H1 (cell line): ENCODE data around the gene SLC23A3. TPM values are rescaled to one million over a fixed set of nuclear protein-coding genes. Genes with fewer than 3 reads are reported as not detected.

Source experiments
- CTCF ChIA-PET: fragments of 300-600 bp; sonication (Branson Sonifier 250); formaldehyde crosslinking; loops from one replicate; lab custom pipeline; 2021; ENCODE audit not compliant: partially characterized antibody; lab: Charles Lee
- POLR2A ChIA-PET: fragments of 300-600 bp; sonication (Branson Sonifier 250); formaldehyde crosslinking; loops from one replicate; lab custom pipeline; 2021; ENCODE audit warnings: inconsistent platforms; ENCODE audit not compliant: partially characterized antibody; lab: Charles Lee
- DNase-seq, 2 experiments: peaks; one replicate each; pipeline versions ENCODE4 v3.0.0 to v3.0.0-alpha.2; 2010 to 2022; ENCODE audit warnings: low spot score in 2 of 2, low read depth in 1 of 2, mixed read lengths in 1 of 2
- FAIRE-seq: peaks from 2 replicates; lab custom pipeline; 2011; peaks lifted over from hg19 to GRCh38; lab: Jason Lieb, UNC
- H2AFZ ChIP-seq: 2 replicates; pipeline ENCODE4 v1.8.1; 2012; ENCODE audit warnings: low read length, inconsistent platforms
- H2AK5ac ChIP-seq: 2 replicates; pipeline ENCODE4 v1.6.1; 2013; ENCODE audit warnings: low read depth, low read length
- H2BK120ac ChIP-seq: replicated peaks from 2 replicates; pipeline ENCODE3; 2013; ENCODE audit warnings: low read depth, low read length, inconsistent platforms
- H2BK12ac ChIP-seq: 2 replicates; pipeline ENCODE4 v1.6.1; 2013; ENCODE audit warnings: low read depth, low read length
- H2BK15ac ChIP-seq: 2 replicates; pipeline ENCODE4 v1.6.1; 2013; ENCODE audit warnings: low read length
- H2BK20ac ChIP-seq: 2 replicates; pipeline ENCODE4 v1.6.1; 2013; ENCODE audit warnings: low read length
- H2BK5ac ChIP-seq: 2 replicates; pipeline ENCODE4 v1.6.1; 2013; ENCODE audit warnings: low read depth, low read length
- H3K14ac ChIP-seq: 2 replicates; pipeline ENCODE4 v1.6.1; 2013; ENCODE audit warnings: inconsistent platforms; ENCODE audit not compliant: insufficient read length
- H3K18ac ChIP-seq: 2 replicates; pipeline ENCODE4 v1.6.1; 2013; ENCODE audit warnings: low read length; ENCODE audit errors: extremely low read depth
- H3K23ac ChIP-seq: 2 replicates; pipeline ENCODE4 v1.6.1; 2013; ENCODE audit warnings: inconsistent platforms; ENCODE audit not compliant: insufficient read length
- H3K23me2 ChIP-seq: 2 replicates; pipeline ENCODE4 v1.6.1; 2013; ENCODE audit warnings: low read depth, low read length
- H3K27ac ChIP-seq: 2 replicates; pipeline ENCODE4 v1.6.1; 2011; ENCODE audit warnings: low read depth, low read length, inconsistent platforms
- H3K27me3 ChIP-seq, 4 experiments: replicated peaks in 1 of 4; 1 replicate in 1 of 4; 2 replicates in 3 of 4; pipeline versions ENCODE4 v1.6.1 to v1.8.1; 2011 to 2013; ENCODE audit warnings: low read length in 3 of 4, mild to moderate bottlenecking in 3 of 4, inconsistent platforms in 2 of 4, mixed read lengths in 2 of 4, moderate library complexity in 1 of 4; ENCODE audit not compliant: control insufficient read depth in 3 of 4, insufficient read depth in 3 of 4; ENCODE audit errors: extremely low read depth in 1 of 4
- H3K36me3 ChIP-seq, 4 experiments: 2 replicates each; pipeline versions ENCODE4 v1.6.1 to v1.8.1; 2011 to 2013; ENCODE audit warnings: mild to moderate bottlenecking in 4 of 4, low read length in 3 of 4, moderate library complexity in 2 of 4, control low read depth in 1 of 4, inconsistent platforms in 1 of 4; ENCODE audit not compliant: insufficient read depth in 4 of 4, control insufficient read depth in 2 of 4
- H3K4ac ChIP-seq: replicated peaks from 2 replicates; pipeline ENCODE3; 2013; ENCODE audit warnings: low read length, low read depth, mixed read lengths, inconsistent platforms; ENCODE audit not compliant: insufficient read length
- H3K4me1 ChIP-seq, 4 experiments: replicated peaks in 1 of 4; 1 replicate in 1 of 4; 2 replicates in 3 of 4; pipeline versions ENCODE4 v1.6.1 to v1.8.1; 2011 to 2013; ENCODE audit warnings: low read length in 3 of 4, inconsistent platforms in 2 of 4, mixed read lengths in 1 of 4; ENCODE audit not compliant: insufficient read depth in 4 of 4, control insufficient read depth in 3 of 4
- H3K4me2 ChIP-seq, 2 experiments: 2 replicates each; pipeline versions ENCODE4 v1.6.1 to v1.8.1; 2011 to 2013; ENCODE audit warnings: low read depth in 2 of 2, low read length in 2 of 2, control low read depth in 1 of 2, inconsistent platforms in 1 of 2, mild to moderate bottlenecking in 1 of 2; ENCODE audit not compliant: insufficient read depth in 1 of 2
- H3K4me3 ChIP-seq, 4 experiments: fragments of 200-600, 300-600 bp in 1 of 4; sonication (generic), shearing (Covaris generic), sonication (Bioruptor Twin) in 1 of 4; 2 replicates each; pipeline versions ENCODE4 v1.5.1 to v1.8.1; 2011 to 2016; ENCODE audit warnings: low read length in 4 of 4, low read depth in 3 of 4, control low read depth in 2 of 4, inconsistent platforms in 2 of 4, mild to moderate bottlenecking in 2 of 4, mixed read lengths in 1 of 4, moderate library complexity in 1 of 4; ENCODE audit not compliant: insufficient read depth in 2 of 4; ENCODE audit errors: extremely low read depth in 1 of 4
- H3K56ac ChIP-seq: replicated peaks from 2 replicates; pipeline ENCODE3; 2013; ENCODE audit warnings: low read depth, mild to moderate bottlenecking, mixed read lengths, low read length, inconsistent platforms; ENCODE audit not compliant: insufficient read length
- H3K79me1 ChIP-seq: 2 replicates; pipeline ENCODE4 v1.6.1; 2013; ENCODE audit warnings: low read depth, low read length, control low read depth
- H3K79me2 ChIP-seq, 2 experiments: 2 replicates each; pipeline versions ENCODE4 v1.6.1 to v1.8.1; 2012 to 2013; ENCODE audit warnings: low read length in 2 of 2, mild to moderate bottlenecking in 2 of 2, inconsistent platforms in 1 of 2; ENCODE audit not compliant: insufficient read depth in 2 of 2, control insufficient read depth in 1 of 2
- H3K9ac ChIP-seq, 4 experiments: replicated peaks in 1 of 4; 1 replicate in 1 of 4; 2 replicates in 3 of 4; pipeline versions ENCODE4 v1.6.1 to v1.8.1; 2011 to 2013; ENCODE audit warnings: low read depth in 3 of 4, low read length in 3 of 4, control low read depth in 2 of 4, mild to moderate bottlenecking in 2 of 4, moderate library complexity in 2 of 4, inconsistent platforms in 1 of 4; ENCODE audit errors: extremely low read depth in 1 of 4
- H3K9me3 ChIP-seq, 2 experiments: 2 replicates each; pipeline versions ENCODE4 v1.6.1 to v1.8.1; 2012 to 2013; ENCODE audit warnings: mild to moderate bottlenecking in 2 of 2, moderate library complexity in 2 of 2, control low read depth in 1 of 2, inconsistent platforms in 1 of 2, low read depth in 1 of 2, low read length in 1 of 2, mixed read lengths in 1 of 2; ENCODE audit not compliant: insufficient read depth in 2 of 2
- H4K20me1 ChIP-seq, 2 experiments: replicated peaks in 1 of 2; 2 replicates each; pipeline versions ENCODE3 to v1.8.1; 2011 to 2013; ENCODE audit warnings: inconsistent platforms in 2 of 2, low read length in 2 of 2, mild to moderate bottlenecking in 1 of 2; ENCODE audit not compliant: insufficient read depth in 2 of 2, control insufficient read depth in 1 of 2
- H4K5ac ChIP-seq: 2 replicates; pipeline ENCODE4 v1.6.1; 2013; ENCODE audit warnings: low read length, low read depth, mixed read lengths, inconsistent platforms; ENCODE audit not compliant: insufficient read length
- H4K8ac ChIP-seq: 2 replicates; pipeline ENCODE4 v1.8.0; 2013; ENCODE audit warnings: mild to moderate bottlenecking, moderate library complexity, low read length, inconsistent platforms; ENCODE audit not compliant: insufficient read depth; ENCODE audit errors: extremely low read depth
- H4K91ac ChIP-seq: replicated peaks from 2 replicates; pipeline ENCODE3; 2013; ENCODE audit warnings: low read length, mixed read lengths, inconsistent platforms; ENCODE audit not compliant: insufficient read length
- BACH1 ChIP-seq: IDR thresholded peaks from 2 replicates; pipeline ENCODE4 v1.6.1; 2012; ENCODE audit warnings: low read length, improper control_type of control experiment
- CBX8 ChIP-seq: fragments of 300-800, 300-1000 bp; sonication (generic); IDR thresholded peaks from 2 replicates; pipeline ENCODE4 v1.7.1; 2016; ENCODE audit warnings: low read depth, low read length, borderline replicate concordance
- CREB1 ChIP-seq: IDR thresholded peaks from 2 replicates; pipeline ENCODE4 v1.6.1; 2012; ENCODE audit warnings: inconsistent platforms
- JUND ChIP-seq: IDR thresholded peaks from 2 replicates; pipeline ENCODE4 v1.6.1; 2011; ENCODE audit warnings: mild to moderate bottlenecking, improper control_type of control experiment, low read length
- NANOG ChIP-seq: IDR thresholded peaks from 2 replicates; pipeline ENCODE4 v1.6.1; 2011; ENCODE audit warnings: low read length, low read depth, mild to moderate bottlenecking, inconsistent platforms; ENCODE audit not compliant: insufficient read depth, poor library complexity, severe bottlenecking
- PHF8 ChIP-seq: fragments of 200-600 bp; sonication (generic); conservative IDR thresholded peaks from 2 replicates; pipeline ENCODE4 v1.7.1; 2012; ENCODE audit warnings: low read depth, mild to moderate bottlenecking, inconsistent platforms, low read length, moderate library complexity
- RBBP5 ChIP-seq: IDR thresholded peaks from 2 replicates; pipeline ENCODE4 v1.7.1; 2012; ENCODE audit warnings: low read depth, mild to moderate bottlenecking, inconsistent platforms, low read length, moderate library complexity, borderline replicate concordance
- SIN3A ChIP-seq, 2 experiments: IDR thresholded peaks in 1 of 2; conservative IDR thresholded peaks in 1 of 2; 2 replicates each; pipeline ENCODE4 v1.6.1; 2011 to 2012; ENCODE audit warnings: low read length in 2 of 2, improper control_type of control experiment in 1 of 2, low read depth in 1 of 2, mild to moderate bottlenecking in 1 of 2
- SP2 ChIP-seq: IDR thresholded peaks from 2 replicates; pipeline ENCODE4 v1.6.1; 2012; ENCODE audit warnings: mild to moderate bottlenecking, low read length, inconsistent platforms
- SP4 ChIP-seq: IDR thresholded peaks from 2 replicates; pipeline ENCODE4 v1.6.1; 2012; ENCODE audit warnings: low read length, inconsistent platforms
- SRF ChIP-seq: IDR thresholded peaks from 2 replicates; pipeline ENCODE4 v1.6.1; 2011; ENCODE audit warnings: mild to moderate bottlenecking, low read depth, low read length, moderate library complexity
- TBP ChIP-seq: IDR thresholded peaks from 2 replicates; pipeline ENCODE4 v1.6.1; 2011; ENCODE audit warnings: low read depth, low read length, improper control_type of control experiment
- ZNF274 ChIP-seq: IDR thresholded peaks from 2 replicates; pipeline ENCODE4 v1.7.0; 2012; ENCODE audit warnings: low read length, borderline replicate concordance; ENCODE audit errors: extremely low read depth
- WGBS, 2 experiments: shearing (Covaris generic) in 1 of 2; methylation state at CpG; one replicate each; pipeline versions ENCODE4 v1.1.6 to v1.1.7; 2013 to 2015; ENCODE audit warnings: low lambda C conversion rate in 2 of 2, mixed read lengths in 2 of 2, inconsistent platforms in 1 of 2, low coverage in 1 of 2, missing lambda C conversion rate in 1 of 2; ENCODE audit not compliant: insufficient replicate concordance in 2 of 2, insufficient coverage in 1 of 2, insufficient read length in 1 of 2; ENCODE audit errors: extremely low coverage in 1 of 2, missing lambda C conversion rate in 1 of 2; 5-methylcytosine and 5-hydroxymethylcytosine counted together
- polyA plus RNA-seq, 7 experiments: library from polyadenylated mRNA; depleted of rRNA in 3 of 7; stranded (reverse) in 5 of 7; unstranded in 2 of 7; fragments of >200 nt in 5 of 7; fragments of 200-250 nt in 2 of 7; gene quantifications; 1 replicate in 5 of 7; 2 replicates in 1 of 7; 4 replicates in 1 of 7; pipeline versions ENCODE4 v1.2.1 to v1.2.3, GENCODE V29; 2011 to 2013; ENCODE audit warnings: missing spikeins in 2 of 7, mixed read lengths in 2 of 7
- total RNA-seq: library from RNA; stranded (reverse); fragmentation: NEBNext Ultra II Directional; extraction: Animal tissue kit (Norgen Biotek cat#: 25700); gene quantifications from 2 replicates; pipeline ENCODE4 v1.2.1, GENCODE V29; 2021
- TF ChIP-seq, protein P1 (sequence below): IDR thresholded peaks from 2 replicates; pipeline ENCODE4 v1.6.1; 2012; ENCODE audit warnings: inconsistent platforms

SLC23A3 gene
- total and polyA plus RNA-seq, 2 of the 8 experiments (the other 6 are each of a cell fraction or from before 2014, with no cell fraction given), result 0.35 to 0.84 TPM

- no peak for DNase-seq
- TF ChIP-seq TBP (no peak), RBBP5 (no peak), SP4 (no peak), SIN3A (conservative IDR thresholded peaks at IDR 0.05 in 1 of 2, IDR thresholded peaks at IDR 0.05 in 1 of 2; ENCODE audit: low read depth in 1 of 2, low read length in 2 of 2) (no peak), CREB1 (no peak), BACH1 (no peak), SP2 (no peak), ZNF274 (no peak), NANOG (no peak), JUND (no peak), CBX8 (no peak), PHF8 (no peak), SRF (no peak)
- TF ChIP-seq, protein P1, sequence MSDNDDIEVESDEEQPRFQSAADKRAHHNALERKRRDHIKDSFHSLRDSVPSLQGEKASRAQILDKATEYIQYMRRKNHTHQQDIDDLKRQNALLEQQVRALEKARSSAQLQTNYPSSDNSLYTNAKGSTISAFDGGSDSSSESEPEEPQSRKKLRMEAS, result no peak
- Histone ChIP-seq H4K20me1 (peaks cover 0 to 4% of the 10 kb centered on the region in 2 experiments), H2AK5ac (no peak overlapping the region), H3K27ac (no peak overlapping the region), H3K27me3 (no peaks in the 10 kb centered on the region), H3K56ac (no peak overlapping the region), H4K5ac (no peak overlapping the region), H2BK12ac (no peak overlapping the region), H2BK5ac (no peak overlapping the region), H4K8ac (no peak overlapping the region), H3K79me2 (peaks cover 0 to 8% of the 10 kb centered on the region in 2 experiments; a peak in 1 of 4 replicates), H4K91ac (no peak overlapping the region), H3K4ac (no peak overlapping the region), H3K18ac (no peak overlapping the region), H2BK120ac (no peak overlapping the region), H3K9ac (no peak overlapping the region), H2BK15ac (no peak overlapping the region), H3K23ac (no peak overlapping the region), H3K14ac (no peak overlapping the region), H3K4me3 (peak overlapping the region in 2 of 4 experiments; percentile 78 to 89; a peak in 3 of 8 replicates), H3K79me1 (peaks cover 6% of the 10 kb centered on the region), H3K9me3 (no peaks in the 10 kb centered on the region), H2AFZ (no peak overlapping the region), H3K23me2 (peaks cover 11% of the 10 kb centered on the region; the same call in 1 of the 2 replicates), H3K4me2 (peak overlapping the region; percentile 82 to 89; a peak in 3 of 4 replicates), H2BK20ac (no peak overlapping the region), H3K4me1 (peaks cover 0 to 13% (median 6%) of the 10 kb centered on the region in 4 experiments; a peak in 6 of 7 replicates), H3K36me3 (peaks cover 0 to 9% (median 4%) of the 10 kb centered on the region in 4 experiments; a peak in 3 of 8 replicates)
- POLR2A ChIA-PET, result interaction anchor here (0.6 to 3.0 kb wide), 8 partner anchors 11 to 104 kb away, joined by 3 to 21 read pairs (median 6); partner anchors contain the start of genes ABCB6, ANKZF1, ATG9A and DNAJB2
- FAIRE-seq, result no peak
- 81% methylated on average over 6 of the region's 7 CpGs; no CpG with 5 or more reads in 1 of the 2 experiments for WGBS, 2 experiments
- CTCF ChIA-PET, result interaction anchor here (0.6 to 8.3 kb wide), 16 partner anchors 9 to 176 kb away, joined by 3 to 71 read pairs (median 6); partner anchors contain the start of genes DNAJB2, NHEJ1 and ZFAND2B
Measured at GRCh38 chr2:219175486-219175885, 5.7 kb upstream of the SLC23A3 start.
